Loucy (cell line): ENCODE measurements around the gene BRD1.

Source experiments
- H2AFZ ChIP-seq: fragments of 200-600 bp; sonication (generic); 2 replicates; pipeline ENCODE4 v1.6.0; 2016; ENCODE audit warnings: antibody characterized with exemption, mild to moderate bottlenecking, low read length, moderate library complexity
- H3F3A ChIP-seq: fragments of 200-600 bp; 2 replicates; pipeline ENCODE4 v1.6.0; 2016; ENCODE audit warnings: antibody characterized with exemption, low read depth, mild to moderate bottlenecking
- H3K27me3 ChIP-seq: fragments of 200-600 bp; sonication (generic); 2 replicates; pipeline ENCODE4 v1.6.1; 2014; ENCODE audit warnings: low read length, mild to moderate bottlenecking; ENCODE audit not compliant: insufficient read depth, poor library complexity, severe bottlenecking
- H3K36me3 ChIP-seq: fragments of 200-600 bp; sonication (generic); 2 replicates; pipeline ENCODE4 v1.6.1; 2016; ENCODE audit warnings: low read length; ENCODE audit not compliant: insufficient read depth
- H3K4me1 ChIP-seq: fragments of 200-600 bp; sonication (generic); 2 replicates; pipeline ENCODE4 v1.5.1; 2014; ENCODE audit warnings: low read length, mild to moderate bottlenecking; ENCODE audit not compliant: insufficient read depth, poor library complexity, severe bottlenecking
- H3K4me2 ChIP-seq: fragments of 200-600 bp; sonication (generic); 2 replicates; pipeline ENCODE4 v1.6.0; 2014; ENCODE audit warnings: antibody characterized with exemption, low read length, low read depth, mild to moderate bottlenecking; ENCODE audit not compliant: poor library complexity, severe bottlenecking
- H3K4me3 ChIP-seq: fragments of 200-600 bp; sonication (generic); 2 replicates; pipeline ENCODE4 v1.5.1; 2014; ENCODE audit warnings: low read length, mild to moderate bottlenecking, mixed read lengths; ENCODE audit not compliant: poor library complexity, severe bottlenecking
- H3K79me2 ChIP-seq: fragments of 200-600 bp; sonication (generic); 2 replicates; pipeline ENCODE4 v1.6.1; 2014; ENCODE audit warnings: low read length; ENCODE audit not compliant: insufficient read depth
- H3K9ac ChIP-seq: fragments of 200-600 bp; sonication (generic); 2 replicates; pipeline ENCODE4 v1.6.0; 2014; ENCODE audit warnings: mild to moderate bottlenecking, low read depth, low read length, moderate library complexity; ENCODE audit not compliant: poor library complexity, severe bottlenecking
- H3K9me2 ChIP-seq: fragments of 200-600 bp; sonication (generic); replicated peaks from 2 replicates; pipeline ENCODE4 v1.6.1; 2016; ENCODE audit warnings: low read depth, low read length, mixed read lengths
- H3K9me3 ChIP-seq: fragments of 200-600 bp; sonication (generic); 2 replicates; pipeline ENCODE4 v1.6.1; 2014; ENCODE audit warnings: mild to moderate bottlenecking, antibody characterized with exemption, low read length, low read depth; ENCODE audit not compliant: insufficient read depth
- H4K20me1 ChIP-seq: fragments of 200-600 bp; sonication (generic); 2 replicates; pipeline ENCODE4 v1.6.0; 2014; ENCODE audit warnings: antibody characterized with exemption, low read length, mild to moderate bottlenecking; ENCODE audit not compliant: insufficient read depth, poor library complexity, severe bottlenecking
- EZH2phosphoT487 ChIP-seq: fragments of 200-600 bp; IDR thresholded peaks from 2 replicates; pipeline ENCODE4 v1.6.1; 2018; ENCODE audit warnings: antibody characterized with exemption, mild to moderate bottlenecking, moderate library complexity, borderline replicate concordance
- TF ChIP-seq, protein P1 (sequence below): fragments of 200-600 bp; sonication (generic); conservative IDR thresholded peaks from 2 replicates; pipeline ENCODE4 v1.5.1; 2014; ENCODE audit warnings: mild to moderate bottlenecking, antibody characterized with exemption, low read length

BRD1 gene

DNA sequence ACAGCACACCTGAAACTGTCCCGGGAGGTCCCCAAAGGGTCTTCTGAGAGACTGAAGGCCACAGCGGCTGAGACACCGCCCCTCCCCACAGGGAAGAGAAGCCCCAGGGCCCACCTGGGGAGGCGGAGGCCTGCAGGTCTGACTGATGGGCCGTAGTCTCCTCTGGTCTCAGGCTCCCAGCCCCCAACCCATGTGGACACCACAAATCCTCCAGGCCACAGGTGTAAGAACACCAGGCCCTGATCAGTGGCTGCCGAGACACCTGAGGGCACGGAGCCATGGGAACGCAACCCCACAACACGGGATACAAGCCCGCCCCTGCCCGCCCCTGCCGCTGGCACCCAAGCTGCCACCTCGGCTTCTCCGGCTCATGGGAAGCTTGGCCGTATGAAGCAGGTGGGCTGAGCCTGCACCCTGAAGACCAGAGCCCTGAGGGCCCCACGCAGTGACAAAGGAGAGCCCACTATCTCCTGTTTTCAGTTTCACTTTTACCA lies 46.3 kb downstream of the BRD1 start:
- H3K36me3 ChIP-seq, result peaks cover 89% of the 10 kb centered on the region; the same call in 1 of the 2 replicates
- H4K20me1 ChIP-seq, result peaks cover 84% of the 10 kb centered on the region
- TF ChIP-seq, protein P1, sequence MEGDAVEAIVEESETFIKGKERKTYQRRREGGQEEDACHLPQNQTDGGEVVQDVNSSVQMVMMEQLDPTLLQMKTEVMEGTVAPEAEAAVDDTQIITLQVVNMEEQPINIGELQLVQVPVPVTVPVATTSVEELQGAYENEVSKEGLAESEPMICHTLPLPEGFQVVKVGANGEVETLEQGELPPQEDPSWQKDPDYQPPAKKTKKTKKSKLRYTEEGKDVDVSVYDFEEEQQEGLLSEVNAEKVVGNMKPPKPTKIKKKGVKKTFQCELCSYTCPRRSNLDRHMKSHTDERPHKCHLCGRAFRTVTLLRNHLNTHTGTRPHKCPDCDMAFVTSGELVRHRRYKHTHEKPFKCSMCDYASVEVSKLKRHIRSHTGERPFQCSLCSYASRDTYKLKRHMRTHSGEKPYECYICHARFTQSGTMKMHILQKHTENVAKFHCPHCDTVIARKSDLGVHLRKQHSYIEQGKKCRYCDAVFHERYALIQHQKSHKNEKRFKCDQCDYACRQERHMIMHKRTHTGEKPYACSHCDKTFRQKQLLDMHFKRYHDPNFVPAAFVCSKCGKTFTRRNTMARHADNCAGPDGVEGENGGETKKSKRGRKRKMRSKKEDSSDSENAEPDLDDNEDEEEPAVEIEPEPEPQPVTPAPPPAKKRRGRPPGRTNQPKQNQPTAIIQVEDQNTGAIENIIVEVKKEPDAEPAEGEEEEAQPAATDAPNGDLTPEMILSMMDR, result no peak
- no peak for TF ChIP-seq EZH2phosphoT487
- no peaks in the 10 kb centered on the region for H3K9me2 ChIP-seq
- H3F3A ChIP-seq, result no peaks in the 10 kb centered on the region
- no peak overlapping the region for H2AFZ ChIP-seq
- H3K27me3 ChIP-seq, result no peaks in the 10 kb centered on the region
- H3K4me1 ChIP-seq, result no peaks in the 10 kb centered on the region
- no peak overlapping the region for H3K4me2 ChIP-seq
- no peaks in the 10 kb centered on the region for H3K9me3 ChIP-seq
- H3K4me3 ChIP-seq, result no peak overlapping the region
- H3K79me2 ChIP-seq, result peaks cover 87% of the 10 kb centered on the region
- no peak overlapping the region for H3K9ac ChIP-seq

DNA sequence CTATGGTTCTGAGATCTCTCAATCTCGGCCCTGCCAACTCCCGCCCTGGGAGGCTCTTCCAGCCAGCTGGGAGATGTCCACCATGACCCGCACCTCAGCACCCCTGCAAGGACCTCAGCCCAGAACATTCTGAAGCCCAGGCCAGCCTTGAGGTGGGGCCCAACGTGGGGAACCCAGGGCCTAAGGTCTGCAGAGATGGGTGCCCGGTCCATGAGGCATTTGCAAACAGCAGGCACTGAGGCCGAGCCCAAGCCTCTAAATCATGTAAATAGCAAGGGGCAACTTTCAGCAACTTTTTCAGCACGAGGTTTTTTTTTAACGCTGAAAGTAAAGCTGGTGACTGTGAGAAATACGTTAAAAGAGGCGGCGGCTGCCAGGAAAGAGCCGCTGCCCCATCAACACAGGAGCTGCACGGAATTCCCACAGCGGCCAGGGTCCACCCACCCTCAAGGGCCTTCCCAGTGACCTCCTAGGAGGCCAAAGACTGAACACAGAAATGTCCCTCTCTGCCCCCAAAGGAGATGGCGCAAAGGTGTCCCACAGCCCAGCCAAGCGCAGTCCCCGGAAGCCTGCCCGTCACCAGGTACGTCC lies 46.9 kb downstream of the BRD1 start:
- no peak overlapping the region for H3K4me3 ChIP-seq
- H3F3A ChIP-seq, result no peaks in the 10 kb centered on the region
- H4K20me1 ChIP-seq, result peaks cover 81% of the 10 kb centered on the region
- H3K9me2 ChIP-seq, result no peaks in the 10 kb centered on the region
- no peaks in the 10 kb centered on the region for H3K4me1 ChIP-seq
- H3K9me3 ChIP-seq, result no peaks in the 10 kb centered on the region
- peaks cover 90% of the 10 kb centered on the region; the same call in 1 of the 2 replicates for H3K36me3 ChIP-seq
- TF ChIP-seq, protein P1, result no peak
- TF ChIP-seq EZH2phosphoT487, result no peak
- H3K79me2 ChIP-seq, result peaks cover 81% of the 10 kb centered on the region
- H2AFZ ChIP-seq, result no peak overlapping the region
- H3K27me3 ChIP-seq, result no peaks in the 10 kb centered on the region
- no peak overlapping the region for H3K4me2 ChIP-seq
- no peak overlapping the region for H3K9ac ChIP-seq

DNA sequence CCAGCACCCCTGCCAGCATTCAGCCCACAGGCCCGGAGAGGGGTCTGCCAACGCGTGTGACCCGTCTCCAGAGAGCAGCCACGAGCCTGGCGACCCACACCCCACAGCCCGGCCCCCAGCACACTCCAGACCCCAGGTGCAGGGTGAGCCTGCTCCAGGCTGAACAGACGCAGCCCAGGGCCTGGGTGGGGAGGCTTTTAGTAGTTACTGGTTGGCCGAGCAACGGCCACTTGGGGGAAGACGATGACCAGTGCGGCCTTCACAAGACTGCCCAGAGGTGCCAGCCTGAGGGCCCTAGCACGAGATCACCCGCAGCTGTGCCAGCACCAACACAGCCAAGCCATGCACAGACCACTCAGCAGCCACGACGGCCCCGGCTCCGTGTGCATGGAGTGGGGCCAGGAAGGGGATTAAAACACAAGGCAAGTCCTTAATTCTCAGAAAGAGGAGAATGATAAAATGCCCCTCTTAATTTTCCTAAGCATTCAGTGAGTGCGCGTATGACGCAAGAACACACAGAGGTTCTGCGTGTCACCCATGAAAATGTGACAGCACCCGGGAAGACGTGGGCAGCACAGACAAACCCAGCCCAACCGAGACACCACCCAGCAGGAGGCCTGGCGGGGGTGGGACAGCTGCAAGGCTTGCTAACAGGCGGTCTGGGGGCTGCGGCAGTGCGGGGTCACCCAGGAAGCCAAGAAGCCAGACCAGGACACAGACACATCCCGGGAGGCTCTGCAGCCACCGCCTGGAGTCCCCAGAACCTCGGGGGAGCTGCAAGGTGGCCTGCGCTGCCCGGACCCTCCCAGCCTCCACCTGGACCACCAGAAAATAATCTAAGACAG lies 47.6 kb downstream of the BRD1 start:
- Histone ChIP-seq H3K36me3 (peaks cover 89% of the 10 kb centered on the region; the same call in 1 of the 2 replicates), H3K9ac (no peak overlapping the region), H2AFZ (no peak overlapping the region), H3F3A (no peaks in the 10 kb centered on the region), H3K4me3 (no peak overlapping the region), H3K4me2 (no peak overlapping the region), H4K20me1 (peaks cover 73% of the 10 kb centered on the region), H3K79me2 (peaks cover 74% of the 10 kb centered on the region), H3K27me3 (no peaks in the 10 kb centered on the region), H3K9me3 (no peaks in the 10 kb centered on the region), H3K4me1 (no peaks in the 10 kb centered on the region), H3K9me2 (no peaks in the 10 kb centered on the region)
- TF ChIP-seq EZH2phosphoT487, result no peak
- TF ChIP-seq, protein P1, result no peak
